WI38 (cell line): ENCODE measurements around the gene RGS16.

Experiments used
- H3K4me3 ChIP-seq: 2 replicates; pipeline ENCODE4 v1.5.1; 2011; ENCODE audit warnings: low read depth, mild to moderate bottlenecking, control low read depth, low read length
- CTCF ChIP-seq: IDR thresholded peaks from 2 replicates; pipeline ENCODE4 v1.5.1; 2012; ENCODE audit warnings: low read depth, mild to moderate bottlenecking, control low read depth, low read length

Gene RGS16

GRCh38 chr1:182604175-182605164 is at the start of gene RGS16:
Gene RGS16 (minus strand): TSS chr1:182604389. CDS start chr1:182604259, 130 bp downstream.
- TF ChIP-seq CTCF, result no peak
- no peak within 1 kb of the TSS for H3K4me3 ChIP-seq

DNA sequence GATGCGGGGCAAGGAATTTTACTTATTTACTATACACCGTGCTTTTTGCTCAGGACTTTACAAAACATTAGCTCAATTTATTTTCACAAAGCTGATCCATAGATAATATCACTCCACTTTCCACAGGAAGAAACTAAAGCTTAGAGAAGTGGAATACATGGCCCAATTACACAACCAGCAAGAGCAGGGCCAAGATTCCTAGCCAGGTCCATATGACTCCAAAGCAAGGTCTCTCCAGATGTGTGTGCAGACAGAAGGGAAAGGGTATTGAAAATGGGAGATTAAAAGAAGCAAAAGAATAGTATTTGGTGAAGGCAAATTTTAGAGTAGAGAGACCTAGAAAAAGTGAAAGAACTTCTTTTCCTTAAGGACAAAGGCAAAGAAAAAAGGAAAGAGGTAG is 49.8 kb upstream of the RGS16 start:
- H3K4me3 ChIP-seq, result no peak overlapping the region
- TF ChIP-seq CTCF, result no peak

- TF ChIP-seq CTCF, result no peak
Measured at GRCh38 chr1:182652933-182653332, 48.7 kb upstream of the RGS16 start.

GRCh38 chr1:182651339-182651724 is 47.1 kb upstream of the RGS16 start:
- TF ChIP-seq CTCF, result no peak
- no peak overlapping the region for H3K4me3 ChIP-seq

More at GRCh38 chr1:182652933-182653332, 48.7 kb upstream of the RGS16 start:
- no peak overlapping the region for H3K4me3 ChIP-seq

DNA sequence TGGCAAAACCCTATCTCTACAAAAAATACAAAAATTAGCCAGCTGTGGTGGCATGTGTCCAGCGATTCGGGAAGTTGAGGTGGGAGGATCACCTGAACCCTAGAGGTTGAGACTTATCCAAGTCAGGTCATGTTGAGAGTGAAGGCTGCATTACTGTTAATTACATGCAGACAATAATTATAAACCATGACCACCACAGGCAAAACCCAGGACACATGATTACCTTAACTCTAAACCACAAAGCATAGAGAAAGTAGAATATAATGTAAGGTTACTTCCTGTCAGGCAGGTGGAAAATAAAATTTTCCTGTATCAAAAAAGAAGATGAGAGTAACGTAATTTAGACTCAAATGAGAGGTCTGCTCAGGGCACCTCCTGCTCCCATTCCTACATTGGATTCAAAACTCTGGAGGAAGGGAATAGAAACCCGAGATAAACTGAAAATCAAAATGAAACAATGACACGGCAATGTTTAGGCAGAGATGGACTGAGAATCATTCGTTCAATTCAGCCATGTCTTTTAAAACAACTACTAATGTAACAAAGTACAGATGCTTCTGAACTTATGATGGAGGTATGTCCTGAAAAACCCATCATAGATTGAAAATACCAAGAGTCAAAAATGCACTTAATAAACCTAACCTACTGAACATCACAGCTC is 46.6 kb upstream of the RGS16 start:
- no peak overlapping the region for H3K4me3 ChIP-seq
- TF ChIP-seq CTCF, result no peak

DNA sequence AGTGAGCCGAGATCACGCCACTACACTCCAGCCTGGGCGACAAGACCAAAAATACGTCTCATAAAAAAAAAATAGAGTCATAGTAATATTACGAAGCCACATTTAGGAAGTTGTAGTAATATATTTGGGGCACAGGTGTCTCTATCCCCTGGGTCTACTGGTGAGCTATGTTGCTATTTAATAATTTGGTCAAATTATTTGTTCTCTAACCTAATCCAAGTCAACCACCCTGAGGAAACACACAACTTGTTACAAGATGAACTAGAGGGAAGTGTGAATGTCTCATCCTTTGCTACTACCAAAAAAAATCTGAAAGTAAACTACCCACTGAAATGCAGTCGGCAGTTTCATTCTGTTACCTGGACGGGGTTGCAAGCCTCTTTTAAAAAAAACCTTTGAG is 44.9 kb upstream of the RGS16 start:
- H3K4me3 ChIP-seq, result no peak overlapping the region
- TF ChIP-seq CTCF, result no peak

GRCh38 chr1:182646739-182647138 is 42.5 kb upstream of the RGS16 start:
- TF ChIP-seq CTCF, result no peak

More at GRCh38 chr1:182646739-182647138, 42.5 kb upstream of the RGS16 start:
- H3K4me3 ChIP-seq, result no peak overlapping the region
